Natural killer cell (primary cell): ENCODE results near the gene PRDM16. TPM values are rescaled to one million over a fixed set of nuclear protein-coding genes. Genes with fewer than 3 reads are reported as not detected.

Experiments used
- ATAC-seq, 3 donors: fragments of 150-1000 bp in 2 of 3; fragments of 200-7000 bp in 1 of 3; cut with Tn5 transposase; 1 replicate in 1 of 3; 2 replicates in 2 of 3; pipeline ENCODE4 v1.10.0; 2021; ENCODE audit warnings: mild to moderate bottlenecking in 2 of 3, moderate library complexity in 2 of 3
- DNase-seq, 2 donors: peaks; one replicate each; pipeline versions ENCODE4 v3.0.0 to v3.0.0-alpha.2; 2013 to 2021; ENCODE audit warnings: mixed read lengths in 1 of 2
- H3K27ac ChIP-seq: one replicate; pipeline ENCODE4 v1.5.1; 2013; ENCODE audit warnings: mild to moderate bottlenecking, low read length
- H3K27me3 ChIP-seq: one replicate; pipeline ENCODE4 v1.6.1; 2013; ENCODE audit warnings: low read length; ENCODE audit not compliant: control insufficient read depth, insufficient read depth
- H3K36me3 ChIP-seq: one replicate; pipeline ENCODE4 v1.6.1; 2013; ENCODE audit warnings: low read length; ENCODE audit not compliant: control insufficient read depth, insufficient read depth
- H3K4me1 ChIP-seq: one replicate; pipeline ENCODE4 v1.6.1; 2013; ENCODE audit warnings: low read length; ENCODE audit not compliant: control insufficient read depth, insufficient read depth
- H3K4me3 ChIP-seq: one replicate; pipeline ENCODE4 v1.5.1; 2013; ENCODE audit warnings: low read length
- H3K9me3 ChIP-seq: one replicate; pipeline ENCODE4 v1.6.1; 2013; ENCODE audit warnings: low read length; ENCODE audit not compliant: control insufficient read depth, insufficient read depth
- H3K27ac Mint-ChIP-seq, 2 donors: one replicate each; pipeline ENCODE4 v1.8.0; 2022; ENCODE audit warnings: mild to moderate bottlenecking in 2 of 2, mixed read lengths in 2 of 2, moderate library complexity in 1 of 2
- H3K27me3 Mint-ChIP-seq, 2 donors: one replicate each; pipeline ENCODE4 v1.8.0; 2022; ENCODE audit warnings: low read depth in 2 of 2, mixed read lengths in 2 of 2
- H3K36me3 Mint-ChIP-seq: one replicate; pipeline ENCODE4 v1.8.0; 2022; ENCODE audit warnings: mixed read lengths
- H3K4me1 Mint-ChIP-seq, 2 donors: one replicate each; pipeline ENCODE4 v1.8.0; 2022; ENCODE audit warnings: mixed read lengths in 2 of 2
- H3K4me3 Mint-ChIP-seq: one replicate; pipeline ENCODE4 v1.8.0; 2022; ENCODE audit warnings: mild to moderate bottlenecking, moderate library complexity, mixed read lengths
- H3K9me3 Mint-ChIP-seq, 2 donors: one replicate each; pipeline ENCODE4 v1.8.0; 2022; ENCODE audit warnings: mixed read lengths in 2 of 2
- WGBS: methylation state at CpG from one replicate; pipeline ENCODE4 v1.1.7; 2013; ENCODE audit warnings: missing lambda C conversion rate; ENCODE audit not compliant: insufficient coverage; 5-methylcytosine and 5-hydroxymethylcytosine counted together
- intact Hi-C: fragments of 100-400 bp; cut with micrococcal nuclease; formaldehyde crosslinking; loops from one replicate; pipeline ENCODE4 v1.14.2; 2022
- total RNA-seq, 4 donors: library from RNA; stranded (reverse); fragments of 120-200 nt in 1 of 4; gene quantifications; one replicate each; pipeline versions ENCODE4 v1.2.3 to v1.2.4, GENCODE V29; 2013 to 2022
- TF ChIP-seq, protein P1 (sequence below): fragments of 200-600 bp; IDR thresholded peaks from one replicate; pipeline ENCODE4 v1.8.0; 2022; ENCODE audit warnings: antibody characterized with exemption

Gene PRDM16
- total RNA-seq, 3 donors from 2014 or later (not counting 1 experiment from before 2014, with no cell fraction given), result 0.25 to 0.64 TPM; not detected in 1

DNA sequence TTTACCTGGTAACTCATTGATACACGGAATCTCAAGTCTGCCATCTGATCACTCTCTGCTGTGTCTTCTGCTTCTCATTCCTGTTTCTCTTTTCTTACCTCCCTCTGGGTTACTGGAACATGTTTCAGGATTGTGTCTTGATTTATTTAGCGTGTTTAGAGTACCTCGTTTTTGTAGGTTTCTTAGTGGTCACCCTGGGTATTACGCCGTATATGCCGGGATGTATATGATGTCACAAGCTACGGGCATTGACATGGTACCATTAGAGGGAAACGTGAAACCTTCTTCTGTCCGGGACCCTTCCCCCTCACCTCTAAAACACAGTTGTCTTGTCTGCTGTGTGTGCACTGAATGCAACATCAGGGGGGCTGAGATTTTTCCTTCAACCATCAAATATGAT, 45.0 kb upstream of the PRDM16 start:
- Mint-ChIP-seq H3K27me3 (no peaks in the 10 kb centered on the region), H3K4me1 (no peaks in the 10 kb centered on the region), H3K4me3 (no peak overlapping the region), H3K36me3 (no peaks in the 10 kb centered on the region), H3K9me3 (no peaks in the 10 kb centered on the region), H3K27ac (no peak overlapping the region)
- no peaks in the 10 kb centered on the region for H3K27me3 ChIP-seq
- intact Hi-C loops, result no loop called here
- H3K4me1 ChIP-seq, result no peaks in the 10 kb centered on the region
- no peak overlapping the region for H3K4me3 ChIP-seq
- no peaks in the 10 kb centered on the region for H3K9me3 ChIP-seq
- no peak overlapping the region for H3K27ac ChIP-seq
- WGBS, result 78% methylated on average over 9 of the region's 9 CpGs
- DNase-seq (no peak), ATAC-seq (no peak)
- TF ChIP-seq, protein P1, sequence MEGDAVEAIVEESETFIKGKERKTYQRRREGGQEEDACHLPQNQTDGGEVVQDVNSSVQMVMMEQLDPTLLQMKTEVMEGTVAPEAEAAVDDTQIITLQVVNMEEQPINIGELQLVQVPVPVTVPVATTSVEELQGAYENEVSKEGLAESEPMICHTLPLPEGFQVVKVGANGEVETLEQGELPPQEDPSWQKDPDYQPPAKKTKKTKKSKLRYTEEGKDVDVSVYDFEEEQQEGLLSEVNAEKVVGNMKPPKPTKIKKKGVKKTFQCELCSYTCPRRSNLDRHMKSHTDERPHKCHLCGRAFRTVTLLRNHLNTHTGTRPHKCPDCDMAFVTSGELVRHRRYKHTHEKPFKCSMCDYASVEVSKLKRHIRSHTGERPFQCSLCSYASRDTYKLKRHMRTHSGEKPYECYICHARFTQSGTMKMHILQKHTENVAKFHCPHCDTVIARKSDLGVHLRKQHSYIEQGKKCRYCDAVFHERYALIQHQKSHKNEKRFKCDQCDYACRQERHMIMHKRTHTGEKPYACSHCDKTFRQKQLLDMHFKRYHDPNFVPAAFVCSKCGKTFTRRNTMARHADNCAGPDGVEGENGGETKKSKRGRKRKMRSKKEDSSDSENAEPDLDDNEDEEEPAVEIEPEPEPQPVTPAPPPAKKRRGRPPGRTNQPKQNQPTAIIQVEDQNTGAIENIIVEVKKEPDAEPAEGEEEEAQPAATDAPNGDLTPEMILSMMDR, result no peak
- no peaks in the 10 kb centered on the region for H3K36me3 ChIP-seq

DNA sequence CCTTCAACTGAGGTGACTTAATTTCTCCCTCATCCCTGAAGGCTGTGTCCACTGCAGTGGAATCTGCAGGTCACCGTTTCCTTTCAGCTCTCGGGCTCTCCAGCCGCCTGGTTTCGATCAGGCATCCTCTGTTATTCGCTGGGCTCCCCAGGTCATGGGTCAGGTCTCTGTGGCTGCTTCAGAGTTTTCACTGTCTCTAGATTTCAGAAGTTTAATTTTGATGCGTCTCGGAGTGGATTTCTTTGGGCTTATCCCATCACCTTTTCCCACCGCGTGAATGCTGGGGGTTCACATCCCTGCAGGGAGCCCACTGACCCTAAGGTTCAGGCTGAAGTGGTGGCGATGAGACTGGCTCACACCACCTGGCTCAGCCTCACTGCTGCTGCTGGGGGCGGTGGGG, 44.4 kb upstream of the PRDM16 start:
- ATAC-seq, result no peak
- DNase-seq, result no peak

DNA sequence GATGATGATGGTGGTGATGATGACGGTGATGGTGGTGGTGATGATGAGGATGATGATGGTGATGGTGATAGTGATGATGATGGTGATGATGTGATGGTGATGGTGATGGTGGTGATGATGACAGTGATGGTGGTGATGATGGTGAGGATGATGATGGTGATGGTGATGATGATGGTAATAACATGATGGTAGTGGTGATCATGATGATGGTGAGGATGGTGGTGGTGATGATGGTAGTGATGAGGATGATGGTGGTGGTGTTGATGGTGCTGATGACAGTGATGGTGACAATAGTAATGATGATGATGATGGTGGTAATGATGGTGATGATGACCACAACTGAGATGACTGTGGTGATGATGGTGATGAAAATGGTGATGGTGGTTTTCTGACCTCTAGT, 42.9 kb upstream of the PRDM16 start:
- no peak overlapping the region for H3K27ac ChIP-seq
- Mint-ChIP-seq H3K9me3 (no peaks in the 10 kb centered on the region), H3K27ac (no peak overlapping the region), H3K36me3 (no peaks in the 10 kb centered on the region), H3K27me3 (no peaks in the 10 kb centered on the region), H3K4me1 (no peaks in the 10 kb centered on the region), H3K4me3 (no peak overlapping the region)
- intact Hi-C loops, result no loop called here
- DNase-seq (no peak), ATAC-seq (no peak)
- WGBS, result 95% methylated on average over 1 of the region's 1 CpG
- H3K27me3 ChIP-seq, result no peaks in the 10 kb centered on the region
- no peaks in the 10 kb centered on the region for H3K4me1 ChIP-seq
- H3K36me3 ChIP-seq, result no peaks in the 10 kb centered on the region
- TF ChIP-seq, protein P1, result no peak
- no peak overlapping the region for H3K4me3 ChIP-seq
- no peaks in the 10 kb centered on the region for H3K9me3 ChIP-seq

More for the DNA sequence above, 44.4 kb upstream of the PRDM16 start:
- Histone ChIP-seq H3K27ac (no peak overlapping the region), H3K9me3 (no peaks in the 10 kb centered on the region), H3K27me3 (no peaks in the 10 kb centered on the region), H3K36me3 (no peaks in the 10 kb centered on the region), H3K4me3 (no peak overlapping the region), H3K4me1 (no peaks in the 10 kb centered on the region)
- no peak overlapping the region for H3K27ac Mint-ChIP-seq
- 86% methylated on average over 9 of the region's 11 CpGs for WGBS
- TF ChIP-seq, protein P1, result no peak
- no peaks in the 10 kb centered on the region for H3K36me3 Mint-ChIP-seq
- H3K4me3 Mint-ChIP-seq, result no peak overlapping the region
- no peaks in the 10 kb centered on the region for H3K9me3 Mint-ChIP-seq
- intact Hi-C loops, result no loop called here
- no peaks in the 10 kb centered on the region for H3K4me1 Mint-ChIP-seq
- no peaks in the 10 kb centered on the region for H3K27me3 Mint-ChIP-seq

DNA sequence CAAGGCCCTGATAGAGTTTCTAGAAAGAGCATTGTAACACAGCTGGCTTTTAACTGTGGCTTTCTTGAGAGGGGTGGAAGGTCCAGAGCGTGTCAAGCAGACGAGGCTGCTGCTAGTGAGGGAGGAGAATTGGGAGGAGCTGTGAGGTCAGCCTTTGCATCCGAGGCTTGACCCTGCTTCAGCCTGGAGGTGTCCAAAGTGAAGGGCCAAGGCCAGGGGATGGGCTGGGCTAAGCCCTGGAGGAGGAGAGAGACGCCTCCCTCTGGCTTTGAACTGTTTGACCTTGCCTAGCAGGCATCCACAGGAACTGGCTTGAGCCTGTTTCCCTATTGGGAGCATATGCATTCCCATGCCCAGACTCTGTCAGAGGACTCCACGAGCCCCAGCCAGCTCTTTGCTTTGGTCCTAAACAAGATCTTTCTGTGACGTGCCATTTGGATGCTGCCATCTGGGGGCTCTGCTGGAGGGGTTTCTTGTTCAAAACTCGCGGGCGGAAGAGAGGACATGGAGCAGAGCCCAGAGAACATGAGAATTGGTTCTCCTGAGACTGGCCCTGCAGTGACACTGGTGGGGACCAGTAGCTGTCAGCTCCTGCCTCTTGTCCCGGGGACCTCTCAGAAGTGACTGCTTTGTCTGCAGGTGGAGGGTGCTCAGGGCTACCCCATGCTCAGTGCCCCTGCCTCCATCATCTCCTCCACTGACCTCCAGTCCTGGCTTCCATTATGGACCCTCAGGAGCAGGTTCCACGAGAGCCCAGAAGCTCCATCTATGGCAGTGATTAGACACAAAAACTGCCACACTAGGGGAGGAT, 42.2 kb upstream of the PRDM16 start:
- ATAC-seq (no peak), DNase-seq (no peak)
- no peaks in the 10 kb centered on the region for H3K4me1 ChIP-seq
- no peaks in the 10 kb centered on the region for H3K9me3 ChIP-seq
- Mint-ChIP-seq H3K27ac (no peak overlapping the region), H3K4me1 (no peaks in the 10 kb centered on the region), H3K4me3 (no peak overlapping the region), H3K36me3 (no peaks in the 10 kb centered on the region), H3K9me3 (no peaks in the 10 kb centered on the region), H3K27me3 (no peaks in the 10 kb centered on the region)
- H3K27ac ChIP-seq, result no peak overlapping the region
- intact Hi-C loops, result no loop called here
- H3K36me3 ChIP-seq, result no peaks in the 10 kb centered on the region
- no peaks in the 10 kb centered on the region for H3K27me3 ChIP-seq
- TF ChIP-seq, protein P1, result no peak
- no peak overlapping the region for H3K4me3 ChIP-seq
- WGBS, result 85% methylated on average over 11 of the region's 11 CpGs
